OCI-LY3 (cell line): ENCODE data around the gene GOLGA5.

Source experiments
- H2AFZ ChIP-seq: fragments of 200-600, 300-600 bp; shearing (Covaris generic); 2 replicates; pipeline ENCODE4 v1.6.0; 2014; ENCODE audit warnings: antibody characterized with exemption, low read depth, low read length
- H3K27ac ChIP-seq: fragments of 200-600, 300-600 bp; sonication (generic); 2 replicates; pipeline ENCODE4 v1.5.1; 2014; ENCODE audit warnings: mild to moderate bottlenecking, low read length, moderate library complexity, mixed read lengths
- H3K27me3 ChIP-seq: fragments of 200-600, 300-600 bp; sonication (generic); 2 replicates; pipeline ENCODE4 v1.6.1; 2014; ENCODE audit warnings: low read depth, low read length, mixed read lengths
- H3K36me3 ChIP-seq: fragments of 200-600, 300-600 bp; sonication (generic); replicated peaks from 2 replicates; pipeline ENCODE3; 2014; ENCODE audit warnings: low read depth, low read length, mixed read lengths
- H3K4me1 ChIP-seq: fragments of 300-600, 200-600 bp; sonication (generic); 2 replicates; pipeline ENCODE4 v1.6.1; 2014; ENCODE audit warnings: low read length, mixed read lengths
- H3K4me2 ChIP-seq: fragments of 200-600, 300-600 bp; sonication (generic); 2 replicates; pipeline ENCODE4 v1.6.1; 2014; ENCODE audit warnings: low read length, mixed read lengths
- H3K4me3 ChIP-seq: fragments of 300-600, 200-600 bp; sonication (generic); 2 replicates; pipeline ENCODE4 v1.5.1; 2014; ENCODE audit warnings: antibody characterized with exemption, mild to moderate bottlenecking, low read length, moderate library complexity
- H3K79me2 ChIP-seq: fragments of 300-600, 200-600 bp; shearing (Covaris generic); 2 replicates; pipeline ENCODE4 v1.6.1; 2014; ENCODE audit warnings: mild to moderate bottlenecking, low read length, mixed read lengths
- H3K9ac ChIP-seq: fragments of 300-600, 200-600 bp; shearing (Covaris generic); 2 replicates; pipeline ENCODE4 v1.6.0; 2014; ENCODE audit warnings: mild to moderate bottlenecking, low read length, moderate library complexity
- H3K9me3 ChIP-seq: fragments of 200-600, 300-600 bp; shearing (Covaris generic); 2 replicates; pipeline ENCODE4 v1.6.1; 2014; ENCODE audit warnings: low read length, mixed read lengths; ENCODE audit not compliant: insufficient read depth
- H4K20me1 ChIP-seq: fragments of 200-600, 300-600 bp; sonication (generic); 2 replicates; pipeline ENCODE4 v1.6.1; 2016; ENCODE audit warnings: low read length, mixed read lengths; ENCODE audit not compliant: insufficient read depth
- CTCF ChIP-seq: fragments of 200-600, 300-600 bp; sonication (generic); IDR thresholded peaks from 2 replicates; pipeline ENCODE4 v1.5.1; 2014; ENCODE audit warnings: antibody characterized with exemption, low read length, low read depth
- EZH2phosphoT487 ChIP-seq: fragments of 200-600 bp; shearing (Covaris generic); IDR thresholded peaks from 2 replicates; pipeline ENCODE4 v1.6.1; 2018; ENCODE audit warnings: antibody characterized with exemption, mixed run types, low read depth

GOLGA5 gene

GRCh38 chr14:92846162-92846897, 52.2 kb downstream of the GOLGA5 start:
- Histone ChIP-seq H3K9ac (no peak overlapping the region), H3K9me3 (no peaks in the 10 kb centered on the region), H3K4me3 (no peak overlapping the region), H3K27ac (no peak overlapping the region), H3K27me3 (no peaks in the 10 kb centered on the region), H3K79me2 (no peaks in the 10 kb centered on the region), H3K4me1 (peaks cover 14% of the 10 kb centered on the region), H3K36me3 (peaks cover 2% of the 10 kb centered on the region), H4K20me1 (no peaks in the 10 kb centered on the region), H2AFZ (no peak overlapping the region), H3K4me2 (no peak overlapping the region)
- no peak for TF ChIP-seq EZH2phosphoT487
- no peak for TF ChIP-seq CTCF

- Histone ChIP-seq H3K9ac (no peak overlapping the region), H3K4me1 (peaks cover 14% of the 10 kb centered on the region), H3K27me3 (no peaks in the 10 kb centered on the region), H3K9me3 (no peaks in the 10 kb centered on the region), H3K36me3 (no peaks in the 10 kb centered on the region), H3K79me2 (no peaks in the 10 kb centered on the region), H3K27ac (no peak overlapping the region), H3K4me3 (no peak overlapping the region), H4K20me1 (no peaks in the 10 kb centered on the region), H3K4me2 (no peak overlapping the region), H2AFZ (no peak overlapping the region)
- TF ChIP-seq CTCF (no peak), EZH2phosphoT487 (no peak)
Observed at GRCh38 chr14:92847278-92847677, 53.2 kb downstream of the GOLGA5 start.

- TF ChIP-seq CTCF (no peak), EZH2phosphoT487 (no peak)
- Histone ChIP-seq H3K79me2 (no peaks in the 10 kb centered on the region), H3K4me2 (no peak overlapping the region)
Observed at GRCh38 chr14:92847749-92848148, 53.6 kb downstream of the GOLGA5 start.

GRCh38 chr14:92848887-92849286, 54.8 kb downstream of the GOLGA5 start:
- Histone ChIP-seq H3K36me3 (no peaks in the 10 kb centered on the region), H3K4me1 (peaks cover 13% of the 10 kb centered on the region), H3K27me3 (no peaks in the 10 kb centered on the region), H3K9ac (no peak overlapping the region), H3K27ac (no peak overlapping the region), H3K79me2 (no peaks in the 10 kb centered on the region), H3K4me3 (no peak overlapping the region), H3K9me3 (no peaks in the 10 kb centered on the region), H2AFZ (no peak overlapping the region), H4K20me1 (no peaks in the 10 kb centered on the region), H3K4me2 (no peak overlapping the region)
- no peak for TF ChIP-seq CTCF
- TF ChIP-seq EZH2phosphoT487: no peak

More at GRCh38 chr14:92847749-92848148, 53.6 kb downstream of the GOLGA5 start:
- no peaks in the 10 kb centered on the region for H3K9me3 ChIP-seq
- no peaks in the 10 kb centered on the region for H3K36me3 ChIP-seq
- H3K4me1 ChIP-seq: peaks cover 14% of the 10 kb centered on the region
- H3K27me3 ChIP-seq: no peaks in the 10 kb centered on the region
- no peak overlapping the region for H2AFZ ChIP-seq
- H3K9ac ChIP-seq: no peak overlapping the region
- no peaks in the 10 kb centered on the region for H4K20me1 ChIP-seq
- no peak overlapping the region for H3K4me3 ChIP-seq
- H3K27ac ChIP-seq: no peak overlapping the region
